ENCODE results near the gene SMARCD1.
"Not testable (repeated sequence)": the region's sequence is repeated elsewhere in the genome, so short reads cannot be mapped to it uniquely, and the experiment has no call there.

Gene SMARCD1

DNA sequence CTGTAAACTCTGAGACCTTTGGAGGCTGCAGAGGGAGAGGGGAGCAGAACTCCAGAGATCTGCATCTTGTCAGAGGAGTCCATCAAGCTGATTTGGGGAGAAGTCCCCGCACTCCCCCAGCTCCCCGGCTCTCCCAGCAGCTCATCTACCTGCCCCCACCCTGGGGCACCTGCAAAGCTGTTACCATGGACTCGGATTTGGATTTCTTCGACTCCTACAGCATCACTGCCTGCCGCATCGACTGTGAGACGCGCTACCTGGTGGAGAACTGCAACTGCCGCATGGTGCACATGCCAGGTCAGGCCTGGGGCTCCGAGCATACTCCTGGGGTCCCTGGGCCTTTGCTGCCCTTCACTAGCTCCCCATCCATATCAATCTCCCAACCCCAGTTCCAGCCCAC lies 6.9 kb upstream of the SMARCD1 start:
- no peak for DNase-seq

DNA sequence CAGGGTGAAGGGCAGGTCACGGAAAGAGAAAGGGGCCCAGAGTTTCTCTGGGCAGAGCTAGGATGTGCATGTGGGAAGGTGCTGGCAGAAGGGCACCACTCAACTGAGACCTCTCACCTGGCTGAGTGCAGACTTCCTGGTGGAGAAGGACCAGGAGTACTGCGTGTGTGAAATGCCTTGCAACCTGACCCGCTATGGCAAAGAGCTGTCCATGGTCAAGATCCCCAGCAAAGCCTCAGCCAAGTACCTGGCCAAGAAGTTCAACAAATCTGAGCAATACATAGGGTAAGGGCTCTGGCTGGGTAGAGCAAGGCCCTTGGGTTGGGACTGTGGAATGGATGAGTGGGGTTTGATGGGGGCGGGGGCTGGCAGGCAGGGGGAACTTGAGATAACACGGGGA lies 5.4 kb upstream of the SMARCD1 start:
- no peak for DNase-seq

DNA sequence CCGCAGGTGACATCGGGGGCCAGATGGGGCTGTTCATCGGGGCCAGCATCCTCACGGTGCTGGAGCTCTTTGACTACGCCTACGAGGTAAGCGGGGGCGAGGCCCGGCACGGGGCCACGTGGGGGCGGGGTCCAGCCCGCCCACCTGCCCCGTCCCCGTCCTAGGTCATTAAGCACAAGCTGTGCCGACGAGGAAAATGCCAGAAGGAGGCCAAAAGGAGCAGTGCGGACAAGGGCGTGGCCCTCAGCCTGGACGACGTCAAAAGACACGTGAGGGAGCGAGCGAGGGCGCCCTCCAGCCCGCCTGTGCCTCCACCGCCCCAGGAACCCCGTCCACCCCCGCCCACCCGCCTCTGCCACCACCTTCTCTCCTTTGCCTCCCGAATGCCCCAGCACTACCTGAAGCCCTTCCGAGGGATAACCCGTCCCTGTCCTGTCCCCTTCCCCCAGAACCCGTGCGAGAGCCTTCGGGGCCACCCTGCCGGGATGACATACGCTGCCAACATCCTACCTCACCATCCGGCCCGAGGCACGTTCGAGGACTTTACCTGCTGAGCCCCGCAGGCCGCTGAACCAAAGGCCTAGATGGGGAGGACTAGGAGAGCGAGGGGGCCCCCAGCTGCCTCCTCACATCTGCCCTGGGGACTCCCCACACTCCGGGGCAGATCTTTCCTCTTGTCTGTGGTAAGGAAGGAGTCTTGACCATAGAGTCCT lies 3.9 kb upstream of the SMARCD1 start:
- DNase-seq = no peak

DNA sequence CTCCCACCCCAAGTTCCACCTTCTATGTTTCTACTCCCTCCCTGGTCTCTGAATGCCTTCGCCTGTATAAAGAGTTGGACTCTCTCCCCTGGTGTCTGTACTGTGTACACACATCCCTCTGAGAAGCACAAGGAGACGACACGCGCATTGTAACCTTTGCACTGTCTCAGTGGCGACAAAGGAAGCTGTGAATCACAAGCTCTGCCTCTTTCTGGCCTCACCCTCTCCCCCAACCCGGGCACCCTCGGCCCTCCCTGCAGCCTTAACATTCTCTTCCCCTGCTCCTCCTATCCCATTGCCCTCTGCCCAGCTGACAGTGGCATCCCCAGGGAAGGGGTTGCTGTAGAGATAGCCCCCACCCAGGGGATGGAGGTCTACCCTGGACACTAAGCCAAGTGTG lies 2.5 kb upstream of the SMARCD1 start:
- DNase-seq = no peak

DNA sequence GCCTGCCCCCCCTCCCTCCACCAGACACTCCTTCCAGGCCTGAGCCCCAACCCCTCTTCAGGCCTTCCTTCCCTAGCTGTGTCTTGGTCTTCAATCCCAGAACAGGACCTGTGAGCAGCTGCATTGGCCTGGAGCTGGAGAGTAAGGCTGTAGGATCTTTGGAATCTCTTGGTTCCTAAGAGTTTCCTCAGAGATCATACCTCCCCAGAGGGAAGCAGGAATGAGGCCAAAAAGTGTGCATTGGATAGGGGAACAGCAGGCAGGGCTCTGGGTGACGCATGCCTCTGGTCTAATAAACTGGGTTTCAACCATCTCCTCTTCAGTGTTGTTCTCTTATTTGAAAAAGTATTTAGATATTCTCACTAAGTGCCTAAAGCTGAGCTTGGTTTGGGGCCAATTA lies 1.8 kb upstream of the SMARCD1 start:
- no peak for DNase-seq

DNA sequence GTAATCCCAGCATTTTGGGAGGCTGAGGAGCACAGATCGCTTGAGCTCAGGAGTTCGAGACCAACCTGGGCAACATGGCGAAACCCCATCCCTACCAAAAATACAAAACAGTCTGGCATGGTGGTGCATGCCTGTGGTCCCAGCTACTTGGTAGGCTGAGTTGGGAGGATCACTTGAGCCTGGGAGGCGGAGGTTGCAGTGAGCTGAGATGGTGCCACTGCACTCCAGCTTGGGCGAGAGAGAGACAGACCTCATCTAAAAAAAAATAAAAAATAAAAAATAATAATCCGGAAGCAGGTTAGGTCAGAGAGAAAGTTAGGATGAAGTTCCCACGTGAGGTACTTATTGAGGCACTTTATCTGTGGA lies 750 bp upstream of the SMARCD1 start:
- DNase-seq = not testable (repeated sequence)

DNA sequence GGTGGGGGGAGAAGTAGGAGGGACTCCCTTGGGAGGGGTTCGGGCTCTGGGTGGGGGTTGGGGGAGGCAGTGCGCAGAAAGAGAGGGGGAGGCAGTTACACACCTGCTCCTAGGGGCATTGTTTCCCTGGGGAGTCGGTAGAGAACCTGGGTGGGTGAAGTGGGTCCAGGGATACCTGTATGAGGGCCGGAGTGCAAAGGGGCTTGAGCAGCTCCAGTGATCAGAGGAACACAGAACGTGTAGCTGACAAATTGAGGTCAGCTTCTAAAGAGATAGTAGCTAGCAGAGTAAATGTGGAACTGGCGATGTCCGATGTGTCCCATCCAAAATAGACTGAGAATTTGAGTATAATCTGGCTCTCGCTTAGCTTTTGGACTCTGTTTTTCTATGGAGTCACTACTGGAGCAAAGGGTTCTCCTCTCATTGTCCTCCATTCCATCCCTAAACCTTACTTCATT lies 502 bp downstream of the SMARCD1 start:
- no peak for DNase-seq

DNA sequence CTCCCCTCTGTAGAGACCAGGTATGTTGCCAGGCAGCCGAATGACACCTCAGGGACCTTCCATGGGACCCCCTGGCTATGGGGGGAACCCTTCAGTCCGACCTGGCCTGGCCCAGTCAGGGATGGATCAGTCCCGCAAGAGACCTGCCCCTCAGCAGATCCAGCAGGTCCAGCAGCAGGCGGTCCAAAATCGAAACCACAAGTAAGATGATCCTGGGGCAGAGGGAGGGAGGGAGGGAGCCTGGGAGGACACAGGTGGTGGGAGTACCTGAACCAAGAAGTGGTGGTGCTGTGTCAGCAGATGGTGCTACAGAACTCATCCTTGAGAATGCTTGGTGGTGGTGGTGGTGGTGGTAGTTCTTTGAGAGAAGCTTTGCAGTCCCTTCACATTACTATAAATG lies 1.0 kb downstream of the SMARCD1 start:
- no peak for DNase-seq

DNA sequence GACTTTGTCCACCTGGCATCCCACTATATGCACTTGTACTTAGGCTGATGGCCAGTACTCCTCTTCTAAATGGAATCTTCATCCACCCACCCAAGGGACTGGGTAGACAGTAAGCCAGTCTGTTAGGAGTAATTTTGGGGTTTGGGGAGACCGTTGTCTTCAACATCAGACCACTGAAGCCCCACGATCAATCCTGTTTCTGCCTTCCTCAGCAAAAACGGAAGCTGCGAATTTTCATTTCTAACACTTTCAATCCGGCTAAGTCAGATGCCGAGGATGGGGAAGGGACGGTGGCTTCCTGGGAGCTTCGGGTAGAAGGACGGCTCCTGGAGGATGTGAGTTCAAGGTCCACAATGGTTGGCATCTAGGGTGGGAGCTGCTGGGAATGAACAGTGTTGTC lies 2.0 kb downstream of the SMARCD1 start:
- DNase-seq = no peak

DNA sequence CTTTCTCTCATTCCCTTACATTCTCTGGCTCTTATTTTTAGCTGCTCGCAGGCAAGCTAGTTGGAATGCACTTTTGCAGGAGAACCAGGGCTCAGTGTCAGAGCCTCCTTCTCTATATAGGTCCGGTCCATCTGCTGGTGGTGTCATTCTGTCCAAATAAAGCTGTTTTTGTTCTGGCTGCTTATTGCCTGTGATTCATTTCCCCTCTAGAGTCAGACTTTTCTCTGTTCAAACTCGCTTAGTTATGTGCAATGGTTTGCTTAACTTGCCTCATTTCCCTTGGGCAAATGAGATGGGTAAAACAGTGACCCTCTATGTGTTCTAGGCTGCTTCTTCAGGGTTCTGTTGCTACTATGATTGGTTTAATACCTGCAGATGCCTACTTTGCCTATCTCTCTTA lies 2.9 kb downstream of the SMARCD1 start:
- peak in 2 of 3 donors; percentile 22 to 31 for DNase-seq

DNA sequence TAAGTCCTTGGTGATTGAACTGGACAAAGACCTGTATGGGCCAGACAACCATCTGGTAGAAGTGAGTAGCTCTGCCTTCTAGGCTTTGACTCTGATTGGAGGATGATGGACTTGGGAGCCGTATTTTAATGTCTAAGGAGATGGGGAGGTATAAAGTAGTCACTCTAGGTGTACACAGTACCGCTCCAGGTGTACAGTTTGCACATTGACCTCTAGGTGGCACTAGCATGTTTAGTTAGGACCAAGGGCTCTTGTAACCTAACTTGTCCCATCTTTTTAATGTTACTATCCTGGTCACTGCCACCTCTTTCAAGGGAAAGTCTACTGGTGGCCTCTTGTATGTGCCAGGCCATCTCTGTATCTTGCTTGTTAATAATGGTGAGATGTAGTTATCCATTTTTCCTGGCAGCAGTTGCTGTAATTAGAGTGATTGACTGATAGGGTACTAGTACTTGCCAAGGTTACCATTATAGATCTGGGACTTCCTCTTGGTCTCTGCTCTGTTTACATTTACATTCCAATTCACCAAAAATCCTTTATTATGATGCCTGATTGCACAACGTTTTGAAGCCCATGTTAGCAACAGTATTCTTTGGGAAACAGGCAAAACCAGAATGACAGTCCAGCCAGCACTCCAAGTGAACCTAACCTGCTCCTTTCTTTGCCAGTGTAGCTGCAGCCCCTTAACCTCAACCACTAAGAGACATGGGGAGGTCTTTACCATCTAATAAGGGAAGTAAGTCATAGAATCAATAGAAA lies 3.6 kb downstream of the SMARCD1 start:
- peak; percentile 63 to 69 (median 65) for DNase-seq

DNA sequence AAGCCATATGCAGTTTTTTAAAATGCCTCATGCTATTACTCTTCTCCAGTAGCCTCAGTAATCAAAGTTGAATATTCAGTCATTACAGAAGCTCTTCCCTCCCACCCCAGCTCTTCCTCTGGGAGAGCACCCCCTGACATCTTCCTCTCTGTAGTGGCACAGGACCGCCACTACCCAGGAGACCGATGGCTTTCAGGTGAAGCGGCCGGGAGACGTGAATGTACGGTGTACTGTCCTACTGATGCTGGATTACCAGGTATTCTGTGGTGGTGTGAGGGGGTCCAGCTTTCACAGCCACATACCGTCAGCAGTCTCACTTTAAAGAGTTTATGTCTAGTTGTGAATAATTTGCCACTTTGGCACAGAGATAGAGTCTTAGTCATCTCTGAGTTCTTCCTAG lies 4.6 kb downstream of the SMARCD1 start:
- no peak for DNase-seq

DNA sequence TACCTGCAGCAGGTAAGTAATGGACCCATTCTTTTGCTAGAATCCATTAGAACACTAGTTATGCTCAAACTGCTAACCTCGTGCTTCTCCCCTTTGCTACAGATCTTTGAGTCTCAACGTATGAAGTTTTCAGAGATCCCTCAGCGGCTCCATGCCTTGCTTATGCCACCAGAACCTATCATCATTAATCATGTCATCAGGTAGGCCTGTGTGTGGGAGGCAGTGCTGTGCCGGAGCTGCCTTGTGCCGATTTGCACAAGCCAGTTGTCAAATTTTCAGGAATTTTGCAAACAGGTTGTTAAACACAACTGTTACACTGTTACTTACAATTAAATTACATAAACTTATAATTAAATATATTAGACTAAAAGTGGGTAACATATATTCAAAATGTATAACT lies 5.2 kb downstream of the SMARCD1 start:
- no peak for DNase-seq

DNA sequence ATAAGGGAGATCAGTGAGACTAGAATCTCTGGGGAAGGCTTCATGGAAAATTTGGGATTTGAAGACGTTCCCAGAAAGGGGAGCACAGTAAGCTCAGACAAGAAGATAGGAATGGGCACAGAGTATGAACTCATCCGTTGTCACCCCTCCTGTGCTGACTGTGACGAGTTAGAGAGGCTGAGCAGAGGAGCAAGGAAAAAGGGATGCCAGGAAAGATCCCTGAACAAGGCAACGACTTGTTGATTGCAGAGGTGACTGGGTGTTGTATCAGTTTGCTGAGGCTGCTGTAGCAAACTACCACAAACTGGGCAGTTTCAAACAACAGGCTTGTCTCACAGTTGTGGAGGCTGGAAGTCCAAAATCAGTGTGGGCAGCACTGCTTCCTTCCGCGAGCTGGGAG lies 12.8 kb downstream of the SMARCD1 start:
- DNase-seq = no peak

DNA sequence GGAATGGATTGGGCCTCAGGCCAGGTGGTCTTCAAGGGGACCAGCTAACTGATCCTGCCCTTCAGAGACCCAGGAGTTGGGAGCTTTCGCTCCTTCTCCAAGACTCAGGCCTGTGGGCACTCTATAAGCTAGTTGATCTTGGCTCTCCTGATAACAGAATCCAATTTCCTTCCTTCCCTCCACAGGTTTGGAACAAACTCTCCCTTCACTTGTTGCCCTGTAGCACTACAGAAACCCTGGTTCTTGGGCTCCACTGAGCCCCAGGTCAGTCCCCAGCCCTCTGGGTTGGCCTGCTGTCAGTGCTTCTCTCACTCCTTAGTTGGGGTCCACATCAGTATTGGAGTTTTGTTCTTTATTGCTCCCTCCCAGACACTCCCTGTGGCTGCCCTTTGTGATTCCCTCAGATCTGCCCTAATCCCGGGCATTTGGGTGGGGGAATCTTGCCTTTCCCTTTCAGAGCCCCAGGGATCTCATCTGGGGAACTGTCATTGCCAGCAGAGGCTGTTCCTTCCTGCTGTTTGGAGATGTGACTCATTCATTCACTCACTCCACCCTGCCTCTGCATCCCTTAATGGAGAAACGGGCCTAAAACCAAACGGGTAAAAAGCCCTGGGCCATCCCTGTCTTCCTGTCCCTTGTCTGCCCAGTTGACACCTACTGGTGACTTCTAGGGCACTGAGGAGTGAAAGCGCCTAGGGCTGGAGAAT lies 14.3 kb downstream of the SMARCD1 start:
- no peak for DNase-seq

DNA sequence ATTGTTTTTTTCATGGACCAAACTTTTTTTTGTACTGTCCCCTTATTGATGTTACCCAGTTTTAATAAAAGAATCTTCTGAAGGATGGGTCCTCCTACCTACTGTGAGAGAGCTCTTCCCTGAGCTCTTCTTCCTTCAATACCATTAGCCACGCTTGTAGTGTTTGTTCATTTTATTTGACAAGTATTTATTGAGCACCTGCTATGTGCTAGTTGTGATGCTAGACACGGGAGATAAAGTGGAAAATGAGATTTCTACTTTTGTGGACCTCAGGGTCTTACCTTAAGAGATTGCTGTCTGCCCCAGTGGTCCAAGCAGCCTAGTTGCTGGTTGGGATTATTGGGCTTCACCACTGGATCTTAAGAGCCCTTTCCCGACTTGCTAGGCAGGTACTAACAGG lies 15.4 kb downstream of the SMARCD1 start:
- DNase-seq = no peak

DNA sequence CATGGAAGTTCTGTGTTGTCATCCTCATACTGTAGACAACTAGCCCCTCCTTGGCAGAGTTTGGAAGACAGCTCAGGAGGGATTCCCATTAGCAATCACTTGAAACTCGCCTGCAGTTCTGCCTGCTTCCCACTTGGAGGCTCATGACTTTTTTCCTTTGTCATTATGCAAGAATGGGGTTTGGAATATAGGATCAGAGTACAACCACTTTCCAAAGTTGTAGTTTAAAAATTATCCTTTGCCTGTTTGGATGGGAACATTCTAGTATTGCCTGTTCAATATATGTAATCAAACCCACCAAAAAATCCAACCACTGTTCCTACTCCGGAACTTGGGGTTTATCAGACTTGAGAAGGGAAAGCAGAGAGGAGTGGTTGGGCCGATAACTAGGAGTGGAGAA lies 16.5 kb downstream of the SMARCD1 start:
- DNase-seq = peak; percentile 43 to 49 (median 48)

DNA sequence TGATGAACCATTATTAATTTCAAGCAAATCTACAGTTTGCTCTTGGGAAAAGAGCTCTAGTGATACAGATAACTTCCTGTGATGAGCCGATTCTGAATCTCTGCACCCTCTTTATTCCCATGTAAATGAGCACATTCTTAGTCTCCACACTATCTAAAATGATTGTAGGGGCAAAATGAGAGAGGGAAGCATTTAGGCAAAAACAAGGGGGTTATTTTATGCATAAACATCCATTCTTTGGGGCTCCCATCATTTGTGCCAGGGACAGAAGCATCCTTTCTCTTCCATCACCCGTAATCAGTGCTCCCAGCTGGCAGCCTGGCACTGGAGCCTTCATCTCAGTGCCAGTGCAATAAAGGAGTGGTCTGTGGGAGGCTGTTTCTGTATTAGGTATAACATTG lies 17.0 kb downstream of the SMARCD1 start:
- no peak for DNase-seq

DNA sequence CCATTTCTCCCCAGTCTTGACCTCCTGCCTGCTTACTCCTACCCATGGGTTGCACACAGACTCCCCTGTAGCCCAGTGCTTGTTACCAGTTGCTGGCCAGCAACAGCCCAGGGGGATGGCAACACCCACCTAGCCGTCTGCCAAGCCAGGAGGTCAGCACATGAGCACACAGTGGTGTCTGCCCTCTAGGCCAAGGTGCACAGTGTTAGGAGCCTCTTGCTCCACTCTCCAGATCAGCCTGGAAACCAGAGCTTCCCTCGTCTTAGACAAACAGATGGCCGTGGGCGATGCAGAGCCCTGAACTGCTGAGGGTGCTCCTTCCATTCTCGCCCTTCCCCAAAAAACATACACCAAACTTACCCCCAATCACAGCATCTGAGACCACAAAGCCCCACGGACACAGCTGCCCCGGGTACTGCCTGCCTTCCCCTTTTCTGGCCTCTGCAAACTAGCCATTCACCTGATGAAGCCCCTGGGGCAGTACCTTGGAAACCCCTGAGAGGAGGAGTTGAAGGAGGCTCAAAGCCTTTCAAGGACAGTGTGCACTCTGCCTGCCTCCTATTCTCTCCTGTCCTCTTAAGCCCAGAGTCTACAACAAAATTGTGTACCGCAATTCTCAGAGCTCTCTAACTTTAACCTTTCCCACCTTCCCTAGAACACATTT lies 17.6 kb downstream of the SMARCD1 start:
- DNase-seq = peak; percentile 33 to 50 (median 41)

DNA sequence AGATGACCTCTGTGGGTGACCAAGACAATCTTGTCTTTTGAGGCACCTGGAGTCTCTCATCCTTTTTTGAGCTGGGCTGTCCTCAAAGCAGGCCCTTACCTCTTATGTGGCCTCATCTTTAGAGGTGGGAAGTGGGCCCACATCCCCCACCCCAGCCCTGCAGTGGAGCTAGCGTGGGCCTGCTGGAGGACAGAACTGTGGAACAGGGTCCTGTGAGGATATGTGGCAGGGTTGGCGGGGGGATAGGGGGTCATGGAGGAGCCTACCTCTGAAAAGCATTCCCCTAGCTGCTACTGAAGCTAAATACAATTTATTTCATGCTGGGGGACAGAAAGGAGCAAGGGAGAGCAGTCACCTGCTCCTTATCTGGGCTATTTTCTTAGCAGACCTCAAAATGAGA lies 18.2 kb downstream of the SMARCD1 start:
- no peak for DNase-seq

DNA sequence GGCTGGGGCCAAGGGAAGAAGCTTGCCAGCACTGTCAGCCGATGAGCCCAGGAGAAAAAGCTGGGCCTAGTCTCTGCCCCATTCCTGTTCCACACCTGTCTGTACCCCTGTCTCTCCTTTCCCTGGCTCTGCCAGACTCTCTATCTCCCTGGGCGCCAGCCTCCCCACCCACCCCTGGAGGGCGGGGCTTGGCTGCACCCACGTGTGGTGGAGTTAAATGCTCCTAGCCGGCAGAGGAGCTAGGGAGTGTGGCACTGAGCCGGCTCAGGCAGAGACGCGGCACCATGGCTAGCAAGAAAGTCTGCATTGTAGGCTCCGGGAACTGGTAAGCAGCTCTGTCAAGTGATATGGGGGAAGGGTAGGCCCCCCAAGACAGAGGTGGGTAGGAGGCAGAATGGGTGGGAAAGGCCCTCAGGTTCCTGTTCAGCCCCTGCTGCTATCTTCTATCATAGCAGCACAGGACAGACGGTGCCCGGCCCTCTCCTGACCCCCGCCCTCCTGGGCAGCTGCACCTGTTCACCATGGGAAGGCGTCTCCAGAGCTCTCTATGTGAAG lies 18.7 kb downstream of the SMARCD1 start, which contains the start of gene GPD1:
Gene GPD1, plus strand, starts transcription at position 242 of the 555 bp plus-strand sequence. Its CDS starts 43 bp downstream, at position 285.
- DNase-seq = peak; percentile 33 to 57 (median 51)

DNA sequence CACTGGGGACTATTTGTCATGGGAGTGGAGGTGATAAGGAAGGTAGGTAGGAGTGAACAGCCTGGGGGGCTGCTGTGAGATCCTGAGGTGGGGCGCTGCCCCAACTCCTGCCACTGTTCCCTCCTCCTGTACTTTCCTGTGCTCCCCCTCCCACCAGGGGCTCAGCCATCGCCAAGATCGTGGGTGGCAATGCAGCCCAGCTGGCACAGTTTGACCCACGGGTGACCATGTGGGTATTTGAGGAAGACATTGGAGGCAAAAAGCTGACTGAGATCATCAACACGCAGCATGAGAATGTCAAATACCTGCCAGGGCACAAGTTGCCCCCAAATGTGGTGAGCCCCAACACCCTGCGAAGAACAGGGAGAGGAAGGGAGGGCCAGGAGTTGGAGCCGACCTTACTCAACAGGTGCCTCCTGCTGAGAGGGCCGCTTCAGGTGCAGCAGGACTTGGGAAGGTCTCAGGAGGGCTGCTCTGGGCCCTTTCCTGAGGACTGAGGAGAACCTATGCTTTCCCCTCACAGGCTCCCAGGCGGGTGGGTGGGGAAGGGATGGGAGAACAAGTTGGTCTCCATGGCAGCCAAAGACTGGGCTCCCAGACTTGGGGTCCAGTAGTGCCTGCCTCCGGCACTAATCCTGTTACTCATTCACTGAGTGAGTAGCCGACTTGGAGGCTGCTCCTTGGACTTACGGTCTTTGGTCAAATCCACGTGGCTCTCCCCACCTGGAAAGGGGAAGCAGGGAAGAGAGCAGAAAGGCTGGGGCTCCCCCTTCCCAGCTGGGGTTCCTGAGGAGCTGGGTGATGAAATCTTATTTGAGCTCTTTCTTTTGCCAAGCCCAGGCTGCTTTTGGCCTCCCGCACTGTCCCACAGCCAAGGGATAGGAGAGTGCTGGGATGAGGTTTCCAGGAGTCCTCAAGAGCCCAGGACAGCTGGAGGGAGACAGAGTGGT lies 19.6 kb downstream of the SMARCD1 start:
- peak; percentile 35 to 55 (median 36) for DNase-seq

All from suppressor macrophage treated with lipopolysaccharide for 1 hour (primary cell).